Measurements from ENCODE around the gene TMEM164.
"Not testable (repeated sequence)": the region's sequence is repeated elsewhere in the genome, so short reads cannot be mapped to it uniquely, and the experiment has no call there.

The TMEM164 gene

GRCh38 chrX:110138557-110138956, 135.6 kb downstream of the TMEM164 start:
- DNase-seq: no peak

DNA sequence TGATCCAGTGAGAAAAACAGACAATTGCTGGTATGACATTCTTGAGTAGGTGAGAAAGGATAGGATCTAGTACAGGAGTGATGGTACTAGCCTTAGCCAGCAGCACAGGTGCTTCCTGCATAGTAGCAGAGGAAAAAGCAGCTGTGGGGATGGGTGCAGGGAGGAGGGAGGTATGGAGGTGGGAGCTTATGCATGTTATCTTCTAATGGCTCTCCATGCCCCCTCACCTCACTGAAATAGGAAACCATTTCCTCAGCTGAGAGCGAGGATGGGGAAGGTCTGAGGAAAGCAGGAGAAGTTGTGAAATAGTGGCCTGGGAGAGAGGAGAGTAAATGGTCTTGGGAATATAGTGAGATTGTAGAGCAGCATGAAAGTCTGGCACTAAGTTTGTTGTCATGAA, 136.3 kb downstream of the TMEM164 start:
- DNase-seq: no peak

GRCh38 chrX:110142096-110142495, 139.2 kb downstream of the TMEM164 start:
- DNase-seq: no peak

DNA sequence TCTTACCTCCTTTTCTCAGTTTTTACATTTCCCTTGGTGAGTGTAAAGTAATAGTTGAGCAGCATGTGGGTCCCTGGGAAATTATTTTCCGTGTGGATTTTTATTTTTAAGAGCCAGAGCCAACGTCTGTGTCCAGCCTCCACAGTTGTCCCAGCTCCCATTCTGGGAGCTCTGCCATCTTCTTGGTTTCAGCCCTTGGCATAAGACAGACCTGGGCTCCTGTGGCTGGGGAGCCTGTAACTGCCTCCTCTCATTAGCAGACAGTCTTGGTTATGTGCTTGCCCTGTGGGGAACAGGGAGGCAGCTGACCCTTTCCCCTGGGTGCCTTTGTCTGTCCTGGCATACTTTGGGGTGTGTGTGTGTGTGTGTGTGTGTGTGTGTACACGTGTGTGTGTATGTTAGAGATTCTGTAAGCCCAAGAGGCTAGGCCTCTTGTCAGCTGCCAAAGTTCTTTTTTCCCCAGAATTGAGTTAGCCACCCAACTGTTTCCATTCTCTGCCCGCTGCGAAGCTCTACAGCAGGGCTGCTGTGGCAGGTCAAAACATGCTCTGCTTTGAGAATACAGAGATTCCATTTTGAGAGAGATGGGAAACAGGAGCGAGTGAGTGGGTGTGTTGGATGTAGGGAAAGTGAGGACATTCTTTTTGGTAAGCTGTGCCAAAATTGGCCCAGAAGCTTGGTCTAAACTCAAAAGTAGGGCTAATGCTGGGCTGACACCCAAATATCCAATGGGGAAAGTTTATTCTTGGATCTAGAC, 140.7 kb downstream of the TMEM164 start:
- no peak for DNase-seq

- DNase-seq: no peak
Measured at GRCh38 chrX:110145311-110145710, 142.4 kb downstream of the TMEM164 start.

GRCh38 chrX:110145854-110146253, 142.9 kb downstream of the TMEM164 start:
- DNase-seq: no peak

- DNase-seq: no peak
Measured at GRCh38 chrX:110146521-110146920, 143.6 kb downstream of the TMEM164 start.

GRCh38 chrX:110153244-110153643, 150.3 kb downstream of the TMEM164 start:
- DNase-seq: no peak

- DNase-seq: no peak
Measured at GRCh38 chrX:110153896-110154295, 151.0 kb downstream of the TMEM164 start.

DNA sequence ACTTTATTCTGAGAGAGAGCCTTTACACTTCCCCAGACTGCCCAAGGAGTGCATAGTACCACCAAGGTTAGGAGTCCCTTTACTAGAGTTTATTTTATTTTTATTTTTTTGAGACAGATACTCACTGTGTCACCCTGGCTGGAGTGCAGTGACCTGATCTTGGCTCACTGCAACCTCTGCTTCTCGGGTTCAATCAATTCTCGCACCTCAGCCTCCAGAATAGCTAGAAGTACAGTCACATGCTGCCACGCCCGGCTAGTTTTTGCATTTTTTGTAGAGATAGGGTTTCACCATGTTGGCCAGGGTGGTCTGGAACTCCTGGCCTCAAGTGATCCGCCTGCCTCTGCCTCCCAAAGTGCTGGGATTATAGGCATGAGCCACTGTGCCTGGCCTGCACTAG, 151.4 kb downstream of the TMEM164 start:
- DNase-seq: not testable (repeated sequence)

GRCh38 chrX:110155759-110156158, 152.8 kb downstream of the TMEM164 start:
- no peak for DNase-seq

GRCh38 chrX:110156167-110156754, 153.3 kb downstream of the TMEM164 start:
- no peak for DNase-seq

- DNase-seq: no peak
Measured at GRCh38 chrX:110157444-110157843, 154.5 kb downstream of the TMEM164 start.

GRCh38 chrX:110159235-110159634, 156.3 kb downstream of the TMEM164 start:
- no peak for DNase-seq

GRCh38 chrX:110159865-110160264, 157.0 kb downstream of the TMEM164 start:
- no peak for DNase-seq

DNA sequence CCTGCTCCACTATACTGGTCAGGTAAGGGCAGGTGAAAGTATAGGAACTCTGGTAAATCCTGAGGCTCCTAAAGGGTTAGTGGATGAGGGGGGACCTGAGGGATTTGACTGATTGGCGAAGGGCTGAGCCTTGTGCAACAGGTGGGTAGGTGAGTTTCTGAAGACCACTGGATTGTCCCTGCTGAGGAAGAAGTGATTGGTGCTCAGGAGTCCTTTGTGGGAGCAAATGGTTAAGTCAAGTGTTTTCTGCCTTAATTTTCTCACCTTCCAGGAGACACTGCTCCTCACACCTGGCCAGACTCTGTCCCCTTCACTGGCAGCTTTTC, 158.4 kb downstream of the TMEM164 start:
- no peak for DNase-seq

DNA sequence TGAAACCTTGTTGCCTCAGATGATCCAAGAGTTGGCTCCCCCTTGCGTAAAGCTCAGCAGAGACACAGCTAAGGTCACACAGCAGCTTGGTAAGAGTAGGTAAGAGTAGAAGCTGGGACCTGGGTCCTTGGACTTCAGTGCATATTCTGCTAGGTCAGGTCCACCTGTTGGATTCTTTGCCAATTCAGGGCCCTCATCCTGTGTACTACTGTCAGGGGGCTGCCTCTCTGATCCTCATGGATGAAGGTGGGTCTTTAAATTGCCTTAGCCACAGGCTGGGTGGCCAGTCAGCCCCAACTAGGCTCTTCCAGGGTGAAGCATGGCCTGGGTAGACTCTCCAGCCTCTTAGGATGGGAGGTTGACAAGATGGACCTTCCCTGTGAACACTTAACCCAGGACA, 159.2 kb downstream of the TMEM164 start:
- DNase-seq: no peak

- no peak for DNase-seq
Measured at GRCh38 chrX:110162867-110163266, 160.0 kb downstream of the TMEM164 start.

DNA sequence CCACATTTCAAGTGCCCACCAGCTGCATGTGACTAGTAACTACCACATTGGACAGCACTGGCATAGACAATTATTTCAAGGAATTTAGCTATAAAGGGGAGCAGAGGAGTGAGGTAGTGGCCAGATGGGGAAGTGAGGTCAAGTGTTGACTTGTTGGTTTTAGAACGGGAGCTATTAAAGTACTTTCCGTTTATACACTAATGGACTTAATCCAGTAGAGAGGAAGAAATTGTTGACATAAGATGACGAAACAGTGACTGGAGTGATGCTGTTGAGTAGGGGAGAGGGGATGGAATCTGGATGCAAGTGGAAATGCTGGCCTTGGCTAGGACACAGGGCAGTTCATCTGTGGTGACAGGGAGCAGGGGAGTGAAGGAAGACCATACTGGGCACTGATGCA, 160.6 kb downstream of the TMEM164 start:
- no peak for DNase-seq

GRCh38 chrX:110167952-110168451, 165.1 kb downstream of the TMEM164 start:
- DNase-seq: no peak

DNA sequence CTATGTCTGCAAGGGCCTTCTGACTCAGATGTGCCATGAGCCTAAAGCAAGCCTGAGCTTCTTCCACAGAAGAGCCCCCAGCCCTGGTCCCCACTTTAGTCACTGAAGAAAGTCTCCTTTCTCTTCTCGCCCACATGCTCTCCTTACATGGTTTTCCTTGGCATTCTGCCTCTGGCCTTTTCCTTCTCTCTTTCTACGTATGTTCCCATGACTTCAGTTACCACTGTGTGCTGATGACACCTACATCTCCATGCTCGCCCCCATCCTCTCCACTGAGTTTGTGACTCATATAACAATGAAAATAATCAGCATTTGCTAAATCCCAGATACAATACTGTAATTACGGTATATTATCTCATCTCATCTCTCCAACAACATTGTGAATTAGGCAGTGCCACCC, 165.7 kb downstream of the TMEM164 start:
- no peak for DNase-seq

DNA sequence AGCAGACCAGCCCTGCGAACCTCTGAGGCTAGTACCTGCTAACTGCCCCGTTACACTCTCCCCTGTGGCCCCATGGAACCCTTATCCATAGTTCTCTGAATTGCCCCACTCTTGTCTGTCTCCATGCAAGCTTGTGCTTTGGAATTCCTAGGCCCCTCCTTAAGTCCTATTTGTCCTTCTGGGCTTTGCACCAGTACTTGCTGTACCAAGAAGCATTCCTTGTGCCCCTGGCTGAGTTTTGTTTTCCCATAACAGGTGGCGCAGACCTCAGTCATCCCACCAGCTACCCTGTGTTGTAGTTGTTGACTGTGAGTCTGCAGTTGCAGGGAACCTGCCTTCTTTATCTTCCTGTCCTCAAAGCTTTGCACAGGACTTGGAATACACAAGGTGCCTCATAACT, 167.1 kb downstream of the TMEM164 start:
- DNase-seq: no peak

GRCh38 chrX:110171442-110171841, 168.5 kb downstream of the TMEM164 start:
- no peak for DNase-seq

- DNase-seq: no peak
Measured at GRCh38 chrX:110172215-110172614, 169.3 kb downstream of the TMEM164 start.

Data from NCI-H1105 (cell line).